GM12891 (cell line): Measurements from ENCODE around the gene VSIG2.

ENCODE experiments used
- POLR2A ChIP-seq: IDR thresholded peaks from 2 replicates; pipeline ENCODE4 v1.6.1; 2011; ENCODE audit warnings: low read depth, low read length, control low read depth
- POU2F2 ChIP-seq: IDR thresholded peaks from 2 replicates; pipeline ENCODE4 v1.6.1; 2011; ENCODE audit warnings: low read depth, mild to moderate bottlenecking, control low read depth, low read length, moderate library complexity
- TAF1 ChIP-seq: IDR thresholded peaks from 2 replicates; pipeline ENCODE4 v1.6.1; 2011; ENCODE audit warnings: low read depth, low read length, control low read depth

DNA sequence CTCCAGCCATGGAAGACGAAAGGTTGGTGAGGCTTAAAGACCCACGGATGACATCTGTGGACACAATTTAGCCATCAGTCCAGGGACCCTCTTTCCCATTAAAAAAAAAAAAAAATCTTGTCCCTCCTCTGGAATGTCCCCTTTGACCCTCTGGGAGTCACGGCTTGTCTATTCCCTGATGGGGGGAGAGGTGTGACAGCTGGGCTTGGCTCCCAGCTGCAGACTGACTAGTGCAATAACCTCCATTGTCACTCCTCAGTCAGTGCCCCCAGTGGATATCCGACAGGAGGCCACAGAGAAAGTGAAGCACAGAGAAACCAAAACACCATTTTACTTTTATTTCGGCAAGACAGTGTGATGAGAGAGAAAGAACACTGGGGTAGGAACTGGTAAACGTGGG is 2.7 kb upstream of the VSIG2 start:
- TF ChIP-seq POLR2A (no peak), TAF1 (no peak), POU2F2 (no peak)
